ENCODE measurements around the gene DNAH9. TPM values are rescaled to one million over a fixed set of nuclear protein-coding genes. Genes with fewer than 3 reads are reported as not detected.

DNAH9 gene
- total RNA-seq, 4 donors from 2014 or later: 0.41 to 1.9 (median 0.79) TPM; not detected in 1

DNA sequence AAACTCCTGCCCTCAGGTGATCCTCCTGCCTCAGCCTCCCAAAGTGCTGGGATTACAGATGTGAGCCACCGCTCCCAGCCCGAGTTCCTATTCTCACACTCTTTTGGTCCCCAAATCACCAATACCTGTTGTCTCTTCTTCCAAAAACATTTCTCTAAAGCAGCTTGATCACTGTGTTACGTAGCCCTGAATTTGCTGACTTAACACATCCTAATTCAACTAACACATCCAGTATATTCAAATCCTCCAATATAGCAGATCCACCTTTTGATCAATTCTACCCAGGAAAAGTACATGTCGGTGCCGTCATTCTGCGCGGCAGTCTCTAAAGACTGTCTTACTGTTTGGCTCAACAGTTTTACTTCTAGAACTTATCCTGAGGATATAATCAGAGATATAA, 207.7 kb downstream of the DNAH9 start:
- H3K27me3 ChIP-seq: no peaks in the 10 kb centered on the region
- in situ Hi-C loops (cut with MboI; ENCODE audit: low pct_ligation_motif_present in 1 of 4, low pct_unique_long_range_greater_than_20kb in 1 of 4, low sequenced_read_pairs in 3 of 4) (loop anchor here in 2 of 4 donors (25.0 kb wide), 2 partner anchors 106 to 156 kb away; no protein-coding TSS in a partner anchor), intact Hi-C loops (cut with DNase I; ENCODE audit: low total_unique reads) (no loop called here)
- no peaks in the 10 kb centered on the region for H3K4me1 ChIP-seq
- H3K9me3 ChIP-seq: no peaks in the 10 kb centered on the region
- no peaks in the 10 kb centered on the region for H3K36me3 ChIP-seq
- H3K27ac ChIP-seq: no peak overlapping the region
- no peak overlapping the region for H3K4me3 ChIP-seq
- TF ChIP-seq, protein P1, sequence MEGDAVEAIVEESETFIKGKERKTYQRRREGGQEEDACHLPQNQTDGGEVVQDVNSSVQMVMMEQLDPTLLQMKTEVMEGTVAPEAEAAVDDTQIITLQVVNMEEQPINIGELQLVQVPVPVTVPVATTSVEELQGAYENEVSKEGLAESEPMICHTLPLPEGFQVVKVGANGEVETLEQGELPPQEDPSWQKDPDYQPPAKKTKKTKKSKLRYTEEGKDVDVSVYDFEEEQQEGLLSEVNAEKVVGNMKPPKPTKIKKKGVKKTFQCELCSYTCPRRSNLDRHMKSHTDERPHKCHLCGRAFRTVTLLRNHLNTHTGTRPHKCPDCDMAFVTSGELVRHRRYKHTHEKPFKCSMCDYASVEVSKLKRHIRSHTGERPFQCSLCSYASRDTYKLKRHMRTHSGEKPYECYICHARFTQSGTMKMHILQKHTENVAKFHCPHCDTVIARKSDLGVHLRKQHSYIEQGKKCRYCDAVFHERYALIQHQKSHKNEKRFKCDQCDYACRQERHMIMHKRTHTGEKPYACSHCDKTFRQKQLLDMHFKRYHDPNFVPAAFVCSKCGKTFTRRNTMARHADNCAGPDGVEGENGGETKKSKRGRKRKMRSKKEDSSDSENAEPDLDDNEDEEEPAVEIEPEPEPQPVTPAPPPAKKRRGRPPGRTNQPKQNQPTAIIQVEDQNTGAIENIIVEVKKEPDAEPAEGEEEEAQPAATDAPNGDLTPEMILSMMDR (IDR thresholded peaks at IDR 0.05): no peak
- no peak for TF ChIP-seq EP300 (IDR thresholded peaks at IDR 0.05; ENCODE audit: low read depth)
- TF ChIP-seq POLR2AphosphoS5 (IDR thresholded peaks at IDR 0.05): no peak
- no peak for TF ChIP-seq POLR2A (IDR thresholded peaks at IDR 0.05)
- no peak for DNase-seq
- 93 to 95% methylated on average over 5 to 7 of the region's 7 CpGs for WGBS, 2 donors (ENCODE audit: low coverage in 1 of 2)

DNA sequence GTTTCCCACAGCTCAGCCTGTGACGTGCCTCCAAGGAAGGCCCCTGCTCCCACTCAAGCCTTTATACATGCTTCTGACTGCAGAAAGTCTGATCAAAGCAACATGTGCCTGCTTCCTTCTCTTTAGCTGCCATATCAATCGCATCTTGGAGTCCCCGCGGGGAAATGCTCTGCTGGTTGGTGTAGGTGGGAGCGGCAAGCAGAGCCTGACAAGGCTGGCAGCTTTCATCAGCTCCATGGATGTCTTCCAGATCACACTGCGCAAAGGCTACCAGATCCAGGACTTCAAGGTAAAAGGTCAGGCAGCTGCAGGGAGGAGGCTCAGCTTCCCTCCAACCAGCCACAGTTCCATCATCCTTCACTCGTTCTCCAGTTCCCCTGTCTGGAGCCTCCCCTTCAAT, 209.3 kb downstream of the DNAH9 start:
- Histone ChIP-seq H3K4me1 (no peaks in the 10 kb centered on the region), H3K36me3 (no peaks in the 10 kb centered on the region), H3K27ac (no peak overlapping the region), H3K4me3 (no peak overlapping the region), H3K27me3 (no peaks in the 10 kb centered on the region), H3K9me3 (no peaks in the 10 kb centered on the region)
- WGBS, 2 donors (ENCODE audit: low coverage in 1 of 2): 76 to 83% methylated on average over 1 to 7 of the region's 7 CpGs
- DNase-seq: no peak
- intact Hi-C loops (cut with DNase I; ENCODE audit: low total_unique reads) (no loop called here), in situ Hi-C loops (cut with MboI; ENCODE audit: low pct_ligation_motif_present in 1 of 4, low pct_unique_long_range_greater_than_20kb in 1 of 4, low sequenced_read_pairs in 3 of 4) (loop anchor here in 2 of 4 donors (25.0 kb wide), 2 partner anchors 105 to 155 kb away; no protein-coding TSS in a partner anchor)
- no peak for TF ChIP-seq POLR2A (IDR thresholded peaks at IDR 0.05)
- no peak for TF ChIP-seq POLR2AphosphoS5 (IDR thresholded peaks at IDR 0.05)
- TF ChIP-seq, protein P1 (IDR thresholded peaks at IDR 0.05): no peak
- no peak for TF ChIP-seq EP300 (IDR thresholded peaks at IDR 0.05; ENCODE audit: low read depth)

DNA sequence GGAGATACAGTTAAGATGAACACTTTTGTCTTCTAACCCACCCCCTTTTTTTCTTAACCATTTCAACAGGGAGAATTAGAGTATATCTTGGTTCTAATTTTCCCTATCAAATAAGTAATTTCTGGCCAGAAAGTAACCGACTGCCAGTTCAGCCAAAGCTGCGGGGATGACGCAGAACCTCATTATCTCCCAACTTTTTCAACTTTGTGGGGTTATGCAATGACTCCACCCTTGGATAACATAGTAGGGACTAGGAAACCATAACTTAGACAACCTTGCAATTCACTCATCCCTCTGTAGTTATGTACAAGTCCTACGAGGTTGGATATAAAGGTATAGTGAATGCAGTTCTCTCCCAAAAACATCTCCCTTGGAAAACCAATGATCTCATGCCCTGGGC, 215.0 kb downstream of the DNAH9 start:
- TF ChIP-seq, protein P1 (IDR thresholded peaks at IDR 0.05): no peak
- H3K4me1 ChIP-seq: peaks cover 0 to 5% (median 0%) of the 10 kb centered on the region in 4 donors
- H3K9me3 ChIP-seq: no peaks in the 10 kb centered on the region
- intact Hi-C loops (cut with DNase I; ENCODE audit: low total_unique reads): no loop called here
- 87 to 90% methylated on average over 4 of the region's 4 CpGs for WGBS, 2 donors (ENCODE audit: low coverage in 1 of 2)
- no peaks in the 10 kb centered on the region for H3K36me3 ChIP-seq
- H3K4me3 ChIP-seq: no peak overlapping the region
- no peaks in the 10 kb centered on the region for H3K27me3 ChIP-seq
- in situ Hi-C loops (cut with MboI; ENCODE audit: low pct_ligation_motif_present in 1 of 4, low pct_unique_long_range_greater_than_20kb in 1 of 4, low sequenced_read_pairs in 3 of 4): loop anchor here in 2 of 4 donors (25.0 kb wide), 2 partner anchors 99 to 149 kb away; no protein-coding TSS in a partner anchor
- no peak for DNase-seq
- no peak overlapping the region for H3K27ac ChIP-seq

DNA sequence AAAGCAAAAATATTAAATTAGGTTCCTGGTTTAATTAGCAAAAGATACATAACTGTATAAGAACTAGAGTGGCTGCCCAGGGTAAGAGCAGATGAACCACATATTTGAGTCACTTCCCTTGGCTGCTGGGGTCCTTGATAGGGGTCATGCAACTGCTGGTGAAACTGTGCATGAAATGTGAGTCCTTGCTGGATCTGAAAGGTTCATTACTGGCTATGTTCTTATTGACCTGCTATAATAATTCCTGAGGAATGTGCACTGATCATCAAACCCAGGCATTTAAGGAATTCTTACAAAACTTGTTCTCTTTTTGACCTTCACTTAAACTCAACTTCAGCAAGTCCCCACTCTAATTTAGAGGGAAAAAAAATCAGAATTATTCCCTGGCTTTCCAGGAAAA, 215.6 kb downstream of the DNAH9 start:
- intact Hi-C loops (cut with DNase I; ENCODE audit: low total_unique reads) (no loop called here), in situ Hi-C loops (cut with MboI; ENCODE audit: low pct_ligation_motif_present in 1 of 4, low pct_unique_long_range_greater_than_20kb in 1 of 4, low sequenced_read_pairs in 3 of 4) (loop anchor here in 2 of 4 donors (25.0 kb wide), 2 partner anchors 98 to 148 kb away; no protein-coding TSS in a partner anchor)
- no peak overlapping the region for H3K27ac ChIP-seq
- TF ChIP-seq EP300 (IDR thresholded peaks at IDR 0.05; ENCODE audit: low read depth): no peak
- no peak for TF ChIP-seq POLR2AphosphoS5 (IDR thresholded peaks at IDR 0.05)
- TF ChIP-seq, protein P1 (IDR thresholded peaks at IDR 0.05): no peak
- no peak for TF ChIP-seq POLR2A (IDR thresholded peaks at IDR 0.05)
- no peaks in the 10 kb centered on the region for H3K36me3 ChIP-seq
- H3K4me1 ChIP-seq: peaks cover 0 to 5% (median 0%) of the 10 kb centered on the region in 4 donors
- H3K9me3 ChIP-seq: no peaks in the 10 kb centered on the region
- no peaks in the 10 kb centered on the region for H3K27me3 ChIP-seq
- H3K4me3 ChIP-seq: no peak overlapping the region
- no peak for DNase-seq
